Measurements from ENCODE around the gene HOOK2. TPM values are rescaled to one million over a fixed set of nuclear protein-coding genes. Genes with fewer than 3 reads are reported as not detected.

The HOOK2 gene
- total and polyA plus RNA-seq, 2 of the 8 experiments (the other 6 are each of a cell fraction or from before 2014, with no cell fraction given): 23.8 to 63.2 TPM

GRCh38 chr19:12801466-12802266, 26.3 kb upstream of the HOOK2 start, which contains the start of the genes PRDX2 and THSD8 (continued):
- TF ChIP-seq SIN3A (conservative IDR thresholded peaks at IDR 0.05 in 1 of 2, IDR thresholded peaks at IDR 0.05 in 1 of 2; ENCODE audit: low read depth in 1 of 2, low read length in 2 of 2) (peak; percentile 86 to 88; a peak in 3 of 4 replicates), TCF12 (IDR thresholded peaks at IDR 0.05; ENCODE audit: low read depth, low read length) (peak; percentile 85; the same call in 1 of the 2 replicates), SUZ12 (IDR thresholded peaks at IDR 0.05; ENCODE audit: low read length) (no peak), SIRT6 (IDR thresholded peaks at IDR 0.05; ENCODE audit: low read length) (no peak), CHD1 (IDR thresholded peaks at IDR 0.05; ENCODE audit: low read depth, low read length) (peak; percentile 99), TBP (IDR thresholded peaks at IDR 0.05; ENCODE audit: low read depth, low read length) (peak; percentile 87), CTCF (IDR thresholded peaks at IDR 0.05; ENCODE audit: control extremely low read depth in 1 of 3, insufficient read depth in 1 of 3, low read depth in 1 of 3, low read length in 3 of 3) (no peak), CEBPB (IDR thresholded peaks at IDR 0.05; ENCODE audit: low read depth, low read length) (no peak), CREB1 (IDR thresholded peaks at IDR 0.05) (peak; percentile 82), ZNF274 (IDR thresholded peaks at IDR 0.05; ENCODE audit: borderline replicate concordance, extremely low read depth, low read length) (no peak), RAD21 (IDR thresholded peaks at IDR 0.05 in 1 of 2, conservative IDR thresholded peaks at IDR 0.05 in 1 of 2; ENCODE audit: low read depth in 2 of 2, low read length in 2 of 2) (no peak), JUND (IDR thresholded peaks at IDR 0.05; ENCODE audit: low read length) (peak; percentile 98), NRF1 (IDR thresholded peaks at IDR 0.05; ENCODE audit: low read depth, low read length) (no peak)
